Right atrium auricular region (tissue), 2 donors: ENCODE measurements around the gene TCF7L2. TPM values are rescaled to one million over a fixed set of nuclear protein-coding genes. Genes with fewer than 3 reads are reported as not detected.

Experiments used
- DNase-seq: peaks from one replicate; pipeline ENCODE4 v3.0.0-alpha.2; 2019; ENCODE audit warnings: low spot score
- H3K27ac ChIP-seq, 2 donors: fragments of 200-600 bp; sonication (generic); 1 replicate in 1 of 2; 2 replicates in 1 of 2; pipeline ENCODE4 v1.5.1; 2016 to 2019
- H3K27me3 ChIP-seq, 2 donors: fragments of 200-600 bp; sonication (generic); one replicate each; pipeline versions ENCODE4 v1.5.1 to v1.6.0; 2017 to 2019
- H3K36me3 ChIP-seq: fragments of 200-600 bp; sonication (generic); one replicate; pipeline ENCODE4 v1.5.1; 2016
- H3K4me1 ChIP-seq, 2 donors: fragments of 200-600 bp; sonication (generic); one replicate each; pipeline versions ENCODE4 v1.5.1 to v1.6.0; 2017 to 2019
- H3K4me3 ChIP-seq, 2 donors: fragments of 200-600 bp; sonication (generic); 1 replicate in 1 of 2; 2 replicates in 1 of 2; pipeline ENCODE4 v1.5.1; 2017 to 2019; ENCODE audit warnings: mild to moderate bottlenecking in 1 of 2, moderate library complexity in 1 of 2
- H3K9me3 ChIP-seq, 2 donors: fragments of 200-600 bp; sonication (generic); one replicate each; pipeline ENCODE4 v1.5.1; 2019
- CTCF ChIP-seq, 2 donors: fragments of 200-600 bp; sonication (generic); IDR thresholded peaks; one replicate each; pipeline ENCODE4 v1.5.1; 2019; ENCODE audit warnings: antibody characterized with exemption in 2 of 2
- total RNA-seq, 2 donors: library from RNA; depleted of rRNA; stranded (reverse); fragments of >200 nt; gene quantifications; one replicate each; pipeline ENCODE4 v1.1.0, GENCODE V29; 2016

The TCF7L2 gene
- total RNA-seq, 2 donors from 2014 or later: 8.5 to 11.3 TPM

- no peak for TF ChIP-seq CTCF (IDR thresholded peaks at IDR 0.05)
- peaks cover 0 to 24% of the 10 kb centered on the region in 2 donors for H3K4me1 ChIP-seq
- no peaks in the 10 kb centered on the region for H3K36me3 ChIP-seq
- H3K27ac ChIP-seq: peak overlapping the region; percentile 83 to 93
- no peaks in the 10 kb centered on the region for H3K27me3 ChIP-seq
- no peaks in the 10 kb centered on the region for H3K9me3 ChIP-seq
- peak overlapping the region; percentile 41 to 72 for H3K4me3 ChIP-seq
- DNase-seq: no peak
These were observed 764 bp upstream of the TCF7L2 start for GRCh38 chr10:112949143-112949823.

GRCh38 chr10:112950714-112951358 is 789 bp downstream of the TCF7L2 start:
- H3K9me3 ChIP-seq: no peaks in the 10 kb centered on the region
- no peak for DNase-seq
- no peaks in the 10 kb centered on the region for H3K27me3 ChIP-seq
- peak overlapping the region; percentile 72 to 89 for H3K4me3 ChIP-seq
- peak overlapping the region; percentile 89 to 93 for H3K27ac ChIP-seq
- peaks cover 0 to 39% of the 10 kb centered on the region in 2 donors for H3K4me1 ChIP-seq
- no peaks in the 10 kb centered on the region for H3K36me3 ChIP-seq
- no peak for TF ChIP-seq CTCF (IDR thresholded peaks at IDR 0.05)

GRCh38 chr10:112951359-112952281 is 1.6 kb downstream of the TCF7L2 start:
- peaks cover 0 to 39% of the 10 kb centered on the region in 2 donors for H3K4me1 ChIP-seq

GRCh38 chr10:112952282-112953173 is 2.5 kb downstream of the TCF7L2 start:
- H3K4me1 ChIP-seq: peaks cover 0 to 44% of the 10 kb centered on the region in 2 donors
- H3K4me3 ChIP-seq: peak overlapping the region; percentile 72 to 89
- H3K27ac ChIP-seq: peak overlapping the region; percentile 89 to 93
- no peaks in the 10 kb centered on the region for H3K9me3 ChIP-seq
- H3K27me3 ChIP-seq: no peaks in the 10 kb centered on the region
- H3K36me3 ChIP-seq: no peaks in the 10 kb centered on the region
- no peak for TF ChIP-seq CTCF (IDR thresholded peaks at IDR 0.05)
- no peak for DNase-seq

More at GRCh38 chr10:112951359-112952281, 1.6 kb downstream of the TCF7L2 start:
- no peak for TF ChIP-seq CTCF (IDR thresholded peaks at IDR 0.05)
- peak; percentile 73 for DNase-seq
- H3K27ac ChIP-seq: peak overlapping the region; percentile 89 to 93
- H3K36me3 ChIP-seq: no peaks in the 10 kb centered on the region
- H3K4me3 ChIP-seq: peak overlapping the region; percentile 72 to 89
- H3K9me3 ChIP-seq: no peaks in the 10 kb centered on the region
- no peaks in the 10 kb centered on the region for H3K27me3 ChIP-seq
